A673 (cell line): ENCODE results near the gene ATP10B.

Experiments used
- EZH2 ChIP-seq: fragments of 200-600 bp; sonication (generic); IDR thresholded peaks from 2 replicates; pipeline ENCODE4 v1.6.1; 2017; ENCODE audit warnings: borderline replicate concordance, low read depth, mild to moderate bottlenecking, mixed read lengths, antibody characterized with exemption, low read length; ENCODE audit not compliant: poor library complexity, severe bottlenecking
- TF ChIP-seq, protein P1 (sequence below): fragments of 300-800, 200-600 bp; sonication (generic); conservative IDR thresholded peaks from 2 replicates; pipeline ENCODE4 v1.5.1; 2017; ENCODE audit warnings: low read depth, mild to moderate bottlenecking, antibody characterized with exemption, low read length, moderate library complexity, mixed read lengths

DNA sequence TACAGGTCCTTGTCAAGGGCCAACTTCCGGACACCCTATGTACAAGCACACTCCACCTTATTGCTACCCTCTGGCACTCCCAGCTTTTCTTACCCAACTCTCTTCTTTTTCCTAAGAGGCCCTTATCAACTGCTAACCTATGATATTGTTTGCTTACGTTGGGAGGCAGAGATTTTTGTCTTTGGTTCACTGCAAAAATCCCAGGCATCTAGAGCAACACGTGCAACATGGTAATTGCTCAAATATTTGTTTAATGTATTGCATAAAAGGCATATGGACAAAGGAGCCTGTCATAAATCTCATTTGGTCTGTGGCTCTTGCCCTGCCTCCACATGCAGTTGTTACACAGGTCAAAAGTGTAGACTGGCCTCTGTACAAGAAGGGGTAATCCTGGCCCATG is 35.8 kb upstream of the ATP10B start:
- TF ChIP-seq, protein P1, sequence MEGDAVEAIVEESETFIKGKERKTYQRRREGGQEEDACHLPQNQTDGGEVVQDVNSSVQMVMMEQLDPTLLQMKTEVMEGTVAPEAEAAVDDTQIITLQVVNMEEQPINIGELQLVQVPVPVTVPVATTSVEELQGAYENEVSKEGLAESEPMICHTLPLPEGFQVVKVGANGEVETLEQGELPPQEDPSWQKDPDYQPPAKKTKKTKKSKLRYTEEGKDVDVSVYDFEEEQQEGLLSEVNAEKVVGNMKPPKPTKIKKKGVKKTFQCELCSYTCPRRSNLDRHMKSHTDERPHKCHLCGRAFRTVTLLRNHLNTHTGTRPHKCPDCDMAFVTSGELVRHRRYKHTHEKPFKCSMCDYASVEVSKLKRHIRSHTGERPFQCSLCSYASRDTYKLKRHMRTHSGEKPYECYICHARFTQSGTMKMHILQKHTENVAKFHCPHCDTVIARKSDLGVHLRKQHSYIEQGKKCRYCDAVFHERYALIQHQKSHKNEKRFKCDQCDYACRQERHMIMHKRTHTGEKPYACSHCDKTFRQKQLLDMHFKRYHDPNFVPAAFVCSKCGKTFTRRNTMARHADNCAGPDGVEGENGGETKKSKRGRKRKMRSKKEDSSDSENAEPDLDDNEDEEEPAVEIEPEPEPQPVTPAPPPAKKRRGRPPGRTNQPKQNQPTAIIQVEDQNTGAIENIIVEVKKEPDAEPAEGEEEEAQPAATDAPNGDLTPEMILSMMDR, result no peak
- TF ChIP-seq EZH2, result no peak
